ENCODE results near the gene SYT15.
"Not testable (repeated sequence)": the region's sequence is repeated elsewhere in the genome, so short reads cannot be mapped to it uniquely, and the experiment has no call there.

GRCh38 chr10:46617134-46617533, 38.2 kb downstream of the SYT15 start:
- TF ChIP-seq ZNF558 (CRISPR knock-in tag; IDR thresholded peaks at IDR 0.05; ENCODE audit: borderline replicate concordance); POLR2A (IDR thresholded peaks at IDR 0.05; ENCODE audit: insufficient read depth in 1 of 2, low read depth in 2 of 2, low read length in 2 of 2); MAFK (conservative IDR thresholded peaks at IDR 0.05 in 1 of 2, IDR thresholded peaks at IDR 0.05 in 1 of 2; ENCODE audit: low read length in 2 of 2); EHMT2 (IDR thresholded peaks at IDR 0.05; ENCODE audit: borderline replicate concordance, low read depth, low read length); TERF1 (CRISPR knock-in tag; IDR thresholded peaks at IDR 0.05); ZNF547 (CRISPR knock-in tag; IDR thresholded peaks at IDR 0.05); ZNF235 (CRISPR knock-in tag; IDR thresholded peaks at IDR 0.05; ENCODE audit: borderline replicate concordance); NBN (conservative IDR thresholded peaks at IDR 0.05); PHF8 (CRISPR knock-in tag; IDR thresholded peaks at IDR 0.05); ZBTB8A (CRISPR knock-in tag; IDR thresholded peaks at IDR 0.05; ENCODE audit: borderline replicate concordance, low read depth); SIN3B (IDR thresholded peaks at IDR 0.05; ENCODE audit: low read length); ZBTB49 (CRISPR knock-in tag; IDR thresholded peaks at IDR 0.05; ENCODE audit: borderline replicate concordance): not testable (repeated sequence)
- TF ChIP-seq, protein P1, sequence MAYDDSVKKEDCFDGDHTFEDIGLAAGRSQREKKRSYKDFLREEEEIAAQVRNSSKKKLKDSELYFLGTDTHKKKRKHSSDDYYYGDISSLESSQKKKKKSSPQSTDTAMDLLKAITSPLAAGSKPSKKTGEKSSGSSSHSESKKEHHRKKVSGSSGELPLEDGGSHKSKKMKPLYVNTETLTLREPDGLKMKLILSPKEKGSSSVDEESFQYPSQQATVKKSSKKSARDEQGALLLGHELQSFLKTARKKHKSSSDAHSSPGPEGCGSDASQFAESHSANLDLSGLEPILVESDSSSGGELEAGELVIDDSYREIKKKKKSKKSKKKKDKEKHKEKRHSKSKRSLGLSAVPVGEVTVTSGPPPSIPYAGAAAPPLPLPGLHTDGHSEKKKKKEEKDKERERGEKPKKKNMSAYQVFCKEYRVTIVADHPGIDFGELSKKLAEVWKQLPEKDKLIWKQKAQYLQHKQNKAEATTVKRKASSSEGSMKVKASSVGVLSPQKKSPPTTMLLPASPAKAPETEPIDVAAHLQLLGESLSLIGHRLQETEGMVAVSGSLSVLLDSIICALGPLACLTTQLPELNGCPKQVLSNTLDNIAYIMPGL (CRISPR knock-in tag; IDR thresholded peaks at IDR 0.05; ENCODE audit: borderline replicate concordance in 1 of 2, low read depth in 1 of 2) = not testable (repeated sequence)
